GM19193 (cell line): ENCODE measurements around the gene DBNDD1.

Experiments used
- POLR2A ChIP-seq: IDR thresholded peaks from 4 replicates; pipeline ENCODE4 v1.6.1; 2011; ENCODE audit not compliant: insufficient read depth, insufficient read length; ENCODE audit errors: extremely low read depth

DBNDD1 gene

DNA sequence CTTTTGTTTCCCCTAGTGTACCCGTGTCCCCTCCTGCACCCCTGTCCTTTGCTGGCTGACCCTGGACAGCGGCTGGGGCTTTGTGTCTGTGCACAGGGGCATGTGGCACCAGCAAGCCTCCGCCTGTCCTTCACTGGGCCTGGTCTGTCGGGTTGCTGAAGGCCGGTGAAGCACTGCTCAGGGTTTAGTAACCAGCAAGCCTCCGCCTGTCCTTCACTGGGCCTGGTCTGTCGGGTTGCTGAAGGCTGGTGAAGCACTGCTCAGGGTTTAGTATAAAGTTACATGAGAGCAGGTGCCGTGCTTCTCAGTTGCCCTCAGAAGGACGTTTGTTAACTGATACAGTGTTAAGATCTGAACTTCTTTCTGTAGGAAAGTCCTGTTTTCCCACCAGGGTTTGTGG is 36.9 kb downstream of the DBNDD1 start:
- TF ChIP-seq POLR2A = no peak

DNA sequence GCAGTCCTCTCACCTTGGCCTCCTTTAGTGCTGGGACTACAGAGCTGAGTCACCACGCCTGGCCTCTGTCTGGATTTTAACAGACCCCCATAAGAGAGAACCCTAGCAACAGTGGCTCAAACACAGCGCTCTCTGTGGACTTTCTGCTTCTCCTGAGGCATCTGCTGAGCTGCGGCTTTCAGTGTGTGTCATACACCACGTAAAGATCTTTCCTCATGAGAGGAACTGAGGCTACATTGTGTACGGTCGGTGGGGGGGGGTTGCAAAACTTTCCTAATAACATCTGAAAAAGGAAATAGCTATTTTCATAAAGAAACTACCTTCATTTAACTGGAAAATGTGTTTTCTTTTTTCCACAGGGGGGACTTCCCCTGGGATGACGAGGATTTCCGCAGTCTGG is 37.8 kb downstream of the DBNDD1 start:
- no peak for TF ChIP-seq POLR2A

DNA sequence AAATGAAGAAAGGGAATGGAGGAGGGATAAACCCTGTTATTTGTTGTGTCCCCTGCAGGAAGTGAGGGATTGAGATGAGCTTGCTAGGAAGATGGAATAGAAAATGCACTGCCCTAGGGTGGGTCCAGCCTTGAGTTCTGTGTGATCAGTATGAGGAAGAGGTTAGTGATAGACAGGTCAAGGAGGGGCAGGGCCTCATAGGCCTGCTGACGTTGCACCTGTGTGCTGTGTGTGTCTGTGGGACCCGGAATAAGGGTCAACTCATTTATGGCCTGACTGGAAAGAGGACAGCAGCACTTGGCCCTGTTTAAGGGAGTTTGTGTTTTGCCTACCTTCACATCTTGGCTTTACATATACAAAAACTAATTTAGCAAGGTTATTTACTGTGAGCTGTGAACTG is 44.4 kb downstream of the DBNDD1 start:
- no peak for TF ChIP-seq POLR2A

DNA sequence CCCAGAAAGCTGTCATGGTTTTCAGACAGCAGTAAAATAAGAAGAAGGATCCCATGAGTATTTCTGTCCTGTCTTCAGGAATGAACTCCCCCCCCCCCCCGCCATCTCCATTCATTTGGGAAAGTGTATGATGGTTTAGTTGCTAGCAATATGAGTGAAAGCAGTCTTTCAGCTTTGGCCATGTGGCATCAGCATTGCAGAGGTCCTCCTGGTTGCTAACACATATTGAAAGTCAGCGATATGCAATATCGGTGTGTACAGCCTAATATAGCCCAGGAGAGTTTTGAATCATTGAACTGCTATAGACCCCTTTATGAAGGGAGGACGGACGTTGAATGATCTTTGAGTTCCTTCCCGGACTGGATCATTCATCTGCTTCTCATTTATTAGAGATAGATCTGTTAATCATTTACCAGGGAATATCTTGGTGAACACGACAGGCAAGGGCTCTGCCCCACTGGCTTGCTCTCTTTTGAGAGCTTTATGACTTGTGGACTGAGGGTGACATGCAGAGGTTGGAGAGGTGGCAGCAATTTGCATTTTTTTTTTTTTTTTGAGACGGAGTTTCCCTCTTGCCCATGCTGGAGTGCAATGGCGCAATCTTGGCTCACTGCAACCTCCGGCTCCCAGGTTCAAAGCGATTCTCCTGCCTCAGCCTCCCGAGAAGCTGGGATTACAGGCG is 45.5 kb downstream of the DBNDD1 start:
- TF ChIP-seq POLR2A = no peak

DNA sequence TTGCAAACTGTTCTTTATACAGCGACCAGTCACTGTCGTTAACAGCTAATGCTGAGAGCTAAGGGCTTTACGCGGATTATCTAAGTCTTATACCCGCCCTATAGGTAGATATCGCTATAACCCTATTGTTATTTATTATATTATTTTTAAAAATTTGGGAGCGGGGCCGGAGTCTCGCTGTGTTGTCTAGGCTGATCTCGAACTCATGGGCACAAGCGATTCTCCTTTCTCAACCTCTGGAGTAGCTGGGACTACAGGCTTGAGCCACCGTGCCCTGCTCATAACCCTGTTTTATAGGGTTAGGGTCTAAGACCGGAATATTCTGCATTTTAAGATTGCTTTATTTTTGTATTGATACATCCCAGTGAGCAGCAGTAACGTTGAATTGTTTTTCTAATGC is 46.0 kb downstream of the DBNDD1 start:
- TF ChIP-seq POLR2A = no peak

DNA sequence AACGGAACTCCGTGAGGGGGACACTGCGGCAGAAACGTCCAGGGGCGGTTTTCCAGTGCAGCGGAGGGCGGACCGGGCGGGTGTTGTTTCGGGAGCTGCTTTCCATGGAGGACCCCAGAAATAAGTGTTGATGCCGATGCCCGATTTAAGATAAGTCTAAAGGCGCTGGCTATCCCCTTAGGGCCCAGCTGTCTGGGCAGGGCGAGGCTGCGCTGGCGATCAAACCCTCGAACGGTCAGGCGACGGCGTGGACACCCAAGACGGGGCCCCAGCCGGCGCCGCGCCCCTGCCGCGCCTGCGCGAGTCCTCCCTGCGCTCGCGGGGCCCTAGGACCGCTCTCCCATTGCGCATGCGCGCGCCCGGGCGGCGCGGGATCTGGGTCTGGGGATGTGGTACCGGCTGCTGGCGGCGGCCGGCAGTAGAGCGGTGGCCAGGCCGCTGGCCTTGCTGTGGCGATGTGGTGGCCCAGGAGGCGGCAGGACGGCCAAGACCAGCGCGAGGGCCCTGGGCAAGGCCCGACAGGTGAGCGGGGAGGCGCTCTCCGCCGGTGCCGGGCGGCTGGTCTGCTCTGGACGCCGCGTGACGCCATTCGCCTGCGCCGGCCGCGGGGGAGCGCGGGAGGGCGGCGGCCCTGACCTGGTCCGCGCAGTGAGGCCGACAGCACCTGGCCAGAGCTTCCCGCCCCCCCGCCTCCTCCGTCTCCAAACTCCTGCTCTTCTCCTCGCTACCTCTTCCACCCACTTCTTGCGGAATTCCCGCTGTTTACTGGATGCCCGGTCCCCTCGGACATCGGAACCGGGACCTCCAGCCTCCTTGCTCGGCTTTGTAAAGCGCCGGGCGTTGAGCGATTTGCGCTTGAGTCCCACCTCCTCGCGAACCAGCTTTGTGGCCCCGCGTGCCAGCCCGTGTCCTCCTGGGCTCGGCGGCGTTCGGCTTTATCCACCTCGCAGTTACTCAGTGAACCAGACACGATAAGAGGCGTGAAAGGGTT is 46.7 kb downstream of the DBNDD1 start:
- TF ChIP-seq POLR2A = peak; percentile 98

DNA sequence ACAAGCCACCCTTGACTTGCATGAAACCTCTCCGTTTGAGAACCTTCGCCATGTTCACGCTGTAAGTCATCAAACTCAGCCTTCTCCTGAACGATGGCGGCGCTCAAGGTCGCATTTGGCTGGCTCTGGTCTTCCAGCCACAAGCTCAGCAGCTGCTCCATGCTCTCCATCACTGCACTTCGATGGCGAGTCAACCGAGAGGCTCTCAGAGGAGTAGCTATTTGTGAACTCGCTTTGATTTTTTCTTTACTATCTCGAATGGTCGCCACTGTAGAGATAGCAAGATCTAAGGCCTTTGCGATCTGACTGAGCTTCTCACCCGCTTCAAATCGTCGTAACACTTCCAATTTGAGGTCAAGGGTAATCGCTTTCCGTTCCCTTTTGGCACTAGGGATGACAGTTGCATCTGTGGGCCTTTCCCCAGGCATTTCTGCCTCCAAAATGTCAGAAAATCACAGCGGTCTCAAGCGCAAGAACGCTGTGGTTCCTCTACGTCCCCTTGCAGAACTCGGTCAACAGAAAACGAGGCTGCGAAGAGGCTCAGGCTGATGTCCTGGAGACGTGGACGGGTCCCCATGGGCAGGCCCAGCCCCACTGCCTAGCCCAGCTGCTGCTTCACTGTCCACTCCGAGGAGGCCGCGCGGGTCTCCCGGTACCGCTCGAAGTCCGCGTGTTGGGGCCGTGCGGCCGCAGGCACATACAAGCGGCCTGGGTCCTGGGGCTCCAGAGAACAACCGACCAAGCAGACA is 47.6 kb downstream of the DBNDD1 start:
- no peak for TF ChIP-seq POLR2A

DNA sequence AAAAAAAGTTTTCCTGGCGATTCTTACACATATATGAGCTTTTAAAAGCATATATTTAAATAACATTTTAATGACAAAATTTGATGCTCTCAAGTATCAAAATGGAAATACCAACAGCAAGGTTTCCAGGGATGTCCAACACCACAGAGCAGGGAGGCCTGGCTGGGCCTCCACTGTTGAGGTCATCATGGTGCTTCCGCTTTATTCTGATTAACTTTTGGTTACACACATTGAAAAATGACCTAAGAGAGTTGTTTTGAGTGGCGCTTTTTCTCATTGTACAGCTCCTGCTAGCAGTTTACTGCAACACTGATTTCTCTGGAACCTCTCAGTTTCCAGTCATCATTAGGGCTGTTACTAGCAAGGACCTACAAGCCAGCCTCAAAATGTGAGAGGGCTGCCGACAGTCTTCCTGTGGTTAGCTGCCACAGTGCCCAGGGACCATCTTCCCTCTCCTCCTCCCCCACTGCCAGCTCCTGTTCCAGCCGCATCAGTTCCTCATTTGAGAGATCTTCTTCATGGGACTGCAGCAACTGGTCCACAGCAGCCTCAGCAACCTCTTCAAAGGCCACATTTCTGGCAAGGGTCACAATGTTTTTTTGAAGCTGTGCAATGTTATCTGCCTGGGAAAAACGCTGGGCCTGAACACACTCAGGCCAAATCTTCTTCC is 49.4 kb downstream of the DBNDD1 start:
- TF ChIP-seq POLR2A = no peak

DNA sequence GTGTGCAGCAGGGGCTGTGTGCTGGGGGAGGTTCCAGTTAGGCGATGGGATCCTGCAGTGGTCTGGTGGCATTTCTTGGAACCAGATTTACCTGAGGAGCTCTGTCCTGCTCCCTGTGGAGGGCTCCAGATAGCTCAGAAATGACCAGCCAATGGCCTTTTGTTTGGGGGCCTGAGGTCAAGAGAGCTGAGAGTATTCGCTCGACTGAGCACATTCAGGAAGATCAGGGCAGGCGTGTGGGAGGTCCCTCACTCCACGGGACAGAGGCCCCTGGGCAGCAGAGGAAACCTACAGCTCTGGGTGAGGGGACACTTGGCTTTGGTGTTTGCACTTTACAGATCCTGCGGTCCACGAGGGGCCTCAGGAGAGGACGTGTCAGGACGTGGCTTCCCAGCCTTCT is 52.5 kb downstream of the DBNDD1 start:
- TF ChIP-seq POLR2A = no peak

DNA sequence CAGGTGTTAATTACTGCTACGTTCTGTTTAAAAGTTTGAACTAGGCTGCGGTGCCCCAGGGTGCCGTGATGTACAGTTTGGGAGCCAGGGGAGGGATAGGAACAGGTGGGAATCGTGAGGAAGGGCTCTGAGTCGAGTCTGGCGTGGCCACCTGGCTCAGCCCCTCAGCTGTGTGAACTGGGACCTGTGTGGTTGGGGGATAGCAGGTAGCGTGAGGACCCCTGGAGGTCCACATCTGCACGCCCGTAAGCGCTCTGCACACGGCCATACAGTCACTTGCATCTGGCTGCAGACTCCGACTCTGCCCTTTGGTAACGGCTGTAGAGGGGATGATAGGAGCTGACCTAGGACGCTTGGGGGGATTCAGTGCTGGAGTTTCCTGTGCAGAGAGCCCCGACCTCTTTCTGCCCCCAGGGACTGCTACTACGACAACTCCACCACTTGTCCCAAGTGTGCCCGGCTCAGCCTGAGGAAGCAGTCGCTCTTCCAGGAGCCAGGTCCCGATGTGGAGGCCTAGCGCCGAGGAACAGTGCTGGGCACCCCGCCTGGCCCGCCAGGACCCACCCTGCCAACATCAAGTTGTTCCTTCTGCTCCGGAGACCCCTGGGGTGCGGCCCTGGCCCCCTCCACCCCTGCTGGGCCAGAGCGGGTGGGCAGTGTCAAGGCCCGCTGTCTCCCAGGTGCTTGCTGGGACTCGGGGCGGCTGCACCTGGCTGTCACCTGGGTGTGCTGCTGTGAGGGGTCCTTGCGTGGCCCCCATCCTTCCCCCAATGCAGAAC is 53.6 kb downstream of the DBNDD1 start:
- no peak for TF ChIP-seq POLR2A

DNA sequence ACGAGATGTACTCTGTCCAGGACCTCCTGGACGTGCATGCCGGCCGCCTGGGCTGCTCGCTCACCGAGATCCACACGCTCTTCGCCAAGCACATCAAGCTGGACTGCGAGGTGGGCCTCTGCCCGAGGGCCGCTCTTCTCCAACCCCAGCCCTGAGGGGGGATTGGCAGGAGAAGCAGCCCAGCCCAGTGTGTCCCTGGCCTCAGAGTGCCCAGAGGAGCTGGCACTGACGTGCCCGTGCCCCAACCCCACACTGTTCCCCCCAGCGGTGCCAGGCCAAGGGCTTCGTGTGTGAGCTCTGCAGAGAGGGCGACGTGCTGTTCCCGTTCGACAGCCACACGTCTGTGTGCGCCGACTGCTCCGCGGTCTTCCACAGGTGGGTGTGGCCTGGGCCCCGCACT is 55.1 kb downstream of the DBNDD1 start:
- no peak for TF ChIP-seq POLR2A

DNA sequence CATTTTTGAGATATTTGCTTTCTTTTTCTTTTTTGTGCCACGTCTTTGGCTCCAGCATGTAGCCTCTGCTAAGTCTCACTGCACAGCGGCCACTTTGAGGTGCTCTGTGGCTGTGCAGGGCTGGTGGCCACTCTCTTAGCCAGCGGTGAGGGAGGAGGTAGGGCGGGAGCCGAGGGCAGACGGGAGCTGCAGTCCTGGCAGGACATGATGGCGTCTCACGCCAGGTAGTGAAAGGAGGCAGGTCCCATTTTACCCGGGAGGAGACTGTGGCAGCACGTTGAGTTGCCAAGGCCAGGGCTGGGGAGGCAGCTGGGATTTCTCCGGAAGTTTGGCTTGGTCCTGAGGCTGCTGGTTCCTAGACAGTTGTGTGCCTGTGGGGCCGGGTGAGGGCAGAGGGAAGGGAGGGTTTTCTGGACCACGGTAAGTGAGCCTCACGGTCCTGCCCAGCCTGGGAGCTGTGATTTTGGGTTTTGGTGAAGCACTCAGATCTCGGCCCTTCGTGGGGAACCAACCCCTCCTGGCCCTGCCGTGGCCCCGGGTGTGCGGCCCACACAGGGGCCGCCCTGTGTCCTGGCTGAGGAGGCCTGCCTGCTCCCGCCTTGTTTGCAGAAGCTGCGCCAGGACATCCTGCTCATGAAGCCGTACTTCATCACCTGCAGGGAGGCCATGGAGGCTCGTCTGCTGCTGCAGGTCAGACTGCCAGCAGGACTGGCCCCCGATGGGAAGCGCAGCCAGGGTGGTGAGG is 56.3 kb downstream of the DBNDD1 start:
- no peak for TF ChIP-seq POLR2A

DNA sequence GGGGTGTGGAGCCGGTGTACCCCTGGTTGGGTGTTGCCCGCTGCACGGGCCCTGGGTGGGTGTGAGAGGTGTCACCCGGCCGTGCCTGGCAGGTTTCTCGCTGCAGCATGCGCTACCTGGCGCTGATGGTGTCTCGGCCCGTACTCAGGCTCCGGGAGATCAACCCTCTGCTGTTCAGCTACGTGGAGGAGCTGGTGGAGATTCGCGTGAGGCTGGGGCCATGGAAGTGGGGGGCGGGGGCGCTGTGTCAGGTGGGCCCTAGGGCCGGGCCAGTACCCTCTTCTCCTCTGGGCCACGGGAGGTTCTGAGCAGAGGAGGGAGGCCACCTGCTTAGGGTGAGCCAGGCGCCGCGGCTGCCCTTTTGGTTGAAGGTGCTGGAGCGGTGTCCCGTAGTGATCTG is 57.3 kb downstream of the DBNDD1 start:
- no peak for TF ChIP-seq POLR2A
